WTC11 (cell line): Measurements from ENCODE around the gene FAAP24. TPM values are rescaled to one million over a fixed set of nuclear protein-coding genes. Genes with fewer than 3 reads are reported as not detected.

Experiments used
- ATAC-seq: fragments of 200-7000 bp; cut with Tn5 transposase; 2 replicates; pipeline ENCODE4 v1.10.0; 2021; ENCODE audit warnings: mild to moderate bottlenecking, moderate library complexity
- CTCF ChIA-PET: fragments of 300-600 bp; sonication (Branson Sonifier 250); formaldehyde crosslinking; loops from one replicate; lab custom pipeline; 2021; ENCODE audit warnings: antibody characterized with exemption; lab: Charles Lee
- POLR2A ChIA-PET: fragments of 350-600 bp; sonication (Branson Sonifier 250); formaldehyde crosslinking; loops from one replicate; lab custom pipeline; 2021; ENCODE audit warnings: antibody characterized with exemption; lab: Charles Lee
- DNase-seq: peaks from one replicate; pipeline ENCODE4 v3.0.0; 2021; ENCODE audit warnings: low spot score
- H3K27ac Mint-ChIP-seq: 2 replicates; pipeline ENCODE4 v1.8.0; 2021; ENCODE audit warnings: mixed read lengths
- H3K27me3 Mint-ChIP-seq: 2 replicates; pipeline ENCODE4 v1.8.0; 2021; ENCODE audit warnings: low read depth, mild to moderate bottlenecking, moderate library complexity, mixed read lengths
- H3K36me3 Mint-ChIP-seq: 2 replicates; pipeline ENCODE4 v1.8.0; 2021; ENCODE audit warnings: mixed read lengths
- H3K4me1 Mint-ChIP-seq: 2 replicates; pipeline ENCODE4 v1.8.0; 2022; ENCODE audit warnings: mixed read lengths
- H3K4me3 Mint-ChIP-seq: 2 replicates; pipeline ENCODE4 v1.8.0; 2021; ENCODE audit warnings: mild to moderate bottlenecking, moderate library complexity, mixed read lengths
- H3K9me3 Mint-ChIP-seq: 2 replicates; pipeline ENCODE4 v1.8.0; 2021; ENCODE audit warnings: mixed read lengths
- ATF3 ChIP-seq: sonication (generic); formaldehyde crosslinking; conservative IDR thresholded peaks from 2 replicates; pipeline ENCODE4 v1.8.1; 2022; ENCODE audit warnings: mild to moderate bottlenecking, missing genetic modification reagents
- ATF6 ChIP-seq: sonication (generic); formaldehyde crosslinking; IDR thresholded peaks from 2 replicates; pipeline ENCODE4 v1.8.1; 2023; ENCODE audit warnings: mild to moderate bottlenecking, missing genetic modification reagents
- CDX4 ChIP-seq: fragments of 250-450 bp; sonication (Bioruptor Pico); IDR thresholded peaks from 2 replicates; pipeline ENCODE4 v1.9.0; 2021; ENCODE audit warnings: moderate library complexity, mild to moderate bottlenecking, inconsistent platforms, borderline replicate concordance
- E2F1 ChIP-seq: sonication (generic); formaldehyde crosslinking; IDR thresholded peaks from 2 replicates; pipeline ENCODE4 v1.8.0; 2022; ENCODE audit warnings: mild to moderate bottlenecking, missing genetic modification reagents
- E2F5 ChIP-seq: sonication (generic); formaldehyde crosslinking; IDR thresholded peaks from 2 replicates; pipeline ENCODE4 v1.8.1; 2022; ENCODE audit warnings: mild to moderate bottlenecking, moderate library complexity, missing genetic modification reagents
- ELF4 ChIP-seq: sonication (generic); formaldehyde crosslinking; IDR thresholded peaks from 2 replicates; pipeline ENCODE4 v1.8.1; 2022; ENCODE audit warnings: low read depth, mild to moderate bottlenecking, moderate library complexity, missing genetic modification reagents
- GABPB1 ChIP-seq: sonication (generic); formaldehyde crosslinking; IDR thresholded peaks from 2 replicates; pipeline ENCODE4 v1.8.1; 2023; ENCODE audit warnings: mild to moderate bottlenecking, missing genetic modification reagents
- IRF1 ChIP-seq: sonication (generic); formaldehyde crosslinking; IDR thresholded peaks from 2 replicates; pipeline ENCODE4 v1.8.0; 2023; ENCODE audit warnings: missing genetic modification reagents
- MXD4 ChIP-seq: fragments of 250-450 bp; sonication (Bioruptor Pico); IDR thresholded peaks from 2 replicates; pipeline ENCODE4 v1.8.0; 2021; ENCODE audit warnings: mild to moderate bottlenecking, moderate library complexity, borderline replicate concordance
- NR2C2 ChIP-seq: sonication (generic); formaldehyde crosslinking; IDR thresholded peaks from 2 replicates; pipeline ENCODE4 v1.8.0; 2022; ENCODE audit warnings: mild to moderate bottlenecking, missing genetic modification reagents
- PRRX2 ChIP-seq: fragments of 250-450 bp; sonication (Bioruptor Pico); IDR thresholded peaks from 2 replicates; pipeline ENCODE4 v1.8.0; 2021; ENCODE audit warnings: mild to moderate bottlenecking
- RELA ChIP-seq: sonication (generic); formaldehyde crosslinking; IDR thresholded peaks from 2 replicates; pipeline ENCODE4 v1.8.1; 2022; ENCODE audit warnings: missing genetic modification reagents, mild to moderate bottlenecking, borderline replicate concordance
- RORB ChIP-seq: fragments of 250-450 bp; sonication (Bioruptor Pico); IDR thresholded peaks from 2 replicates; pipeline ENCODE4 v1.9.0; 2021; ENCODE audit warnings: mild to moderate bottlenecking
- USF1 ChIP-seq: sonication (generic); formaldehyde crosslinking; IDR thresholded peaks from 2 replicates; pipeline ENCODE4 v1.8.0; 2022; ENCODE audit warnings: mild to moderate bottlenecking, missing genetic modification reagents
- USF2 ChIP-seq: sonication (generic); formaldehyde crosslinking; IDR thresholded peaks from 2 replicates; pipeline ENCODE4 v1.8.1; 2023; ENCODE audit warnings: mild to moderate bottlenecking, missing genetic modification reagents, moderate library complexity
- ZBTB43 ChIP-seq: sonication (generic); formaldehyde crosslinking; IDR thresholded peaks from 2 replicates; pipeline ENCODE4 v1.8.1; 2023; ENCODE audit warnings: mild to moderate bottlenecking, missing genetic modification reagents
- ZMAT4 ChIP-seq: fragments of 250-450 bp; sonication (Bioruptor Pico); IDR thresholded peaks from 2 replicates; pipeline ENCODE4 v1.9.0; 2021; ENCODE audit warnings: mild to moderate bottlenecking
- ZNF416 ChIP-seq: fragments of 250-450 bp; sonication (Bioruptor Pico); IDR thresholded peaks from 2 replicates; pipeline ENCODE4 v1.9.0; 2021; ENCODE audit warnings: mild to moderate bottlenecking, inconsistent platforms
- ZNF423 ChIP-seq: fragments of 250-450 bp; sonication (Bioruptor Pico); IDR thresholded peaks from 2 replicates; pipeline ENCODE4 v2.1.2; 2022; ENCODE audit warnings: mild to moderate bottlenecking, moderate library complexity
- total RNA-seq: library from RNA; stranded (reverse); gene quantifications from 3 replicates; pipeline ENCODE4 v1.2.3, GENCODE V29; 2021

Gene FAAP24
- total RNA-seq, 1 experiment from 2014 or later: 5.3 TPM

GRCh38 chr19:32928806-32929205 lies 43.2 kb upstream of the FAAP24 start:
- ChIA-PET CTCF (no interaction called here), POLR2A (no interaction called here)
- ATAC-seq: no peak
- Mint-ChIP-seq H3K27ac (no peak overlapping the region), H3K27me3 (no peaks in the 10 kb centered on the region), H3K4me1 (no peaks in the 10 kb centered on the region), H3K4me3 (no peak overlapping the region), H3K36me3 (peaks cover 23% of the 10 kb centered on the region), H3K9me3 (peaks cover 10% of the 10 kb centered on the region)
- no peak for DNase-seq
- TF ChIP-seq IRF1: no peak
- TF ChIP-seq ATF3: no peak
- no peak for TF ChIP-seq ZBTB43 (CRISPR knock-in tag)
- TF ChIP-seq ELF4 (CRISPR knock-in tag): no peak
- TF ChIP-seq E2F5 (CRISPR knock-in tag): no peak
- TF ChIP-seq ZMAT4: no peak
- TF ChIP-seq RELA (CRISPR knock-in tag): no peak
- no peak for TF ChIP-seq USF1
- no peak for TF ChIP-seq ATF6 (CRISPR knock-in tag)
- no peak for TF ChIP-seq GABPB1
- no peak for TF ChIP-seq ZNF423 (CRISPR knock-in tag)
- no peak for TF ChIP-seq RORB (CRISPR knock-in tag)
- TF ChIP-seq CDX4 (CRISPR knock-in tag): no peak
- no peak for TF ChIP-seq NR2C2
- TF ChIP-seq USF2: no peak
- no peak for TF ChIP-seq ZNF416 (CRISPR knock-in tag)
- TF ChIP-seq MXD4 (CRISPR knock-in tag): no peak
- TF ChIP-seq PRRX2 (CRISPR knock-in tag): no peak
- no peak for TF ChIP-seq E2F1
- TF ChIP-seq, all 79 proteins: peak for 0
